Activated CD8-positive, alpha-beta memory T cell treated with anti-CD3 and anti-CD28 coated beads, Interleukin-2, amount 50 U/mL, for 4 hours (primary cell): Measurements from ENCODE around the gene SPATA18.
"Not testable (repeated sequence)": the region's sequence is repeated elsewhere in the genome, so short reads cannot be mapped to it uniquely, and the experiment has no call there.

Experiments used
- DNase-seq: peaks from one replicate; pipeline ENCODE4 v3.0.0-alpha.2; 2020

The SPATA18 gene

DNA sequence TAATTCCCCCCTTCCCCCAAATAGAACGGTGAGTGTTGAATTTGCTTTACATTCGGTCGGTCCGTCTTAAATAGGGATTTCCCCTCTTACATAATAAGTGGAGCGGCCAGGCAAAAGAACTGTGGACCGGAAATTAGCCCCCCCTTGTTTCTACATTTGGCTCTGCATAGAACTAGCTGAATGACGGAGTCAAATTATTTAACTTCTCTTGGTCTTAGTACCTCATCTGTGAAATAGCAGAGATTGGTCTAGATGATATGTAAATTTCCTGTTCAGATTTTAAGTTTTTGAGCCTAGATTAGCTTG lies 1.3 kb downstream of the SPATA18 start:
- no peak for DNase-seq

DNA sequence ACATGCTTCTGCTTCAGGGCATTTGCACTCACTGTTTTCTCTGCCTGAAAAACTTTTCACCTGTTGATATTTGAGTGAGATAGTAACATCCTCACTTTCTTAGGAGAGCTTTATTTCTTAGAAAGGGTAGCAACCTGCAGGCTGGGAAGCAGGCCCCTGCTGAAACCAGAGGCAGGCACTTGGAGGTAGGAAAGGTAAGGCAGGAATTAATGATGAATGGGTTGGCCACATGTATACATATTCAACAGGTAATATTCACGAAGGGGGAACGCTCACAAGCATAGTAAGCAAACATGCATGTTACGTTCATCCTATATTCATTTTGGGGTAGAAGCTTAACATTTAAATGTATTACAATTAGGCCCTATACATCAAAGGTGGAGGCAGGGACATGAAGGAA lies 3.1 kb downstream of the SPATA18 start:
- DNase-seq = no peak

DNA sequence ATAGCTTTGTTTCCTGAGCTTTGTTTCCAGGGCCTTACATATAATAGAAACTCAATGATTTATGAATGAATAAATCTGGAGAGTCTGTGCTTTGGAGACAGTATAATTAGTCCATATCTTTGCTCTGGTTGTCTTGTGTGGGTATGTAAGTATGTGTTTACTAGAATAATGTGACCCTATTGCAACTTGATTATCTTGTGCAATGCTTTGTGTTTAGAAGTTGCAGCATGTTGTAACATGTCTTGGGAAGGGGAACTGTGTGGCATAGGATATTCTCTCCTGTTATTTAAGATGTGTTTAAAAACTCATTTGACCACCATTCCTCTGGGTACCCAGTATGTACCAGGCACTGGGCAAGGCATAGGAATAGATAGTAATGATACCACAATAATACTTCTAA lies 6.1 kb downstream of the SPATA18 start:
- no peak for DNase-seq

DNA sequence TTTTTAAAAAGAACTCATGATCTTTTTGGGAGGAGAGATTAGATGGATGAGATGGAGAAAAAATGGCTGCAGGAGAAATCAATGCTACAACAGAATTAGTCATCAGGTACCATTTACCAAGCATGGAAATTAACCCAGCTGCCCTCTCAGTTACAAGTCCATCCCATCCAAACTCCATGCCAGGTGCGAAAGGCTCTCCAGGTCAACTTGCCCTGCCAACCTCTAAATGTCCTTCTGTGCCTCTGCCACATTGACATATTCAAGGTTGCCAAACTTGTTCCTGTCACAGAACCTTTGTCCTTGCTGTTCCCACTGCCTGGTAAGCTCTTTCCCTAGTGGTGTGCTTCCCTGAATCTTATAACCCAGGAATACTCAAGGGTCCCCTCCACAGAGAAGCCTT lies 7.2 kb downstream of the SPATA18 start:
- no peak for DNase-seq

- no peak for DNase-seq
These were observed 8.3 kb downstream of the SPATA18 start for GRCh38 chr4:52059372-52059771.

- DNase-seq = no peak
These were observed 18.5 kb downstream of the SPATA18 start for GRCh38 chr4:52069571-52069970.

DNA sequence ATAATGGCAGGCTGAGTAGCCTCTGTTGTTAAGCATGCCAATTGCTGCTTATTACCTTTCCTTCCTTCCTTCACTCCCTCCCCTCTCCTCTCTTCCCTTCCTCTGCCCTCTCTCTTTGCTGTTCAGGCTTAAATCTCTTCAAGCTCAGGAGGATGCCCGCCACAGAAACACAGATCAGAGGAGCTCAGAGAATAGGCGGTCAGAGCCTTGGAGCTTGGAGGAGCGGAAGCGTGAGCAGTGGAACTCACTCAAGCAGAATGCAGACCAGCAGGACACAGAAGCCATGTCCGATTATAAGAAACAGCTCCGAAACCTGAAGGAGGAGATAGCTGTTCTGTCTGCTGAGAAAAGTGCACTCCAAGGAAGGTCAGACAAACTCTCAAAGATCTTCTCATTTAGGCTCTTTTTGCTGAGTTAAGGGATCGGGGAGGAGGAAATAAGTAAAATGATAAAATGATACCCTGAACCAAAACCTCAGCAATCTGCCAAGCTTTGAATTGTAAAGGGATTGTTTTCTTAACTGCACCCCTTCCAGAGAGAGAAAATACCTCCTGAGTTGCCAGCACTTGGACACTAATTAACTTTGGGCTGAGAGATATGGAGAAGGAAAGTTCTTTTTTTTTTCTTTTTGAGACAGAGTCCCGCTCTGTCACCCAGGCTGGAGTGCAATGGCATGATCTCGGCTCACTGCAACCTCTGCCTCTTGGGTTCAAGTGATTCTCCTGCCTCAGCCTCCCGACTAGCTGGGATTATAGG lies 20.9 kb downstream of the SPATA18 start:
- DNase-seq = no peak

DNA sequence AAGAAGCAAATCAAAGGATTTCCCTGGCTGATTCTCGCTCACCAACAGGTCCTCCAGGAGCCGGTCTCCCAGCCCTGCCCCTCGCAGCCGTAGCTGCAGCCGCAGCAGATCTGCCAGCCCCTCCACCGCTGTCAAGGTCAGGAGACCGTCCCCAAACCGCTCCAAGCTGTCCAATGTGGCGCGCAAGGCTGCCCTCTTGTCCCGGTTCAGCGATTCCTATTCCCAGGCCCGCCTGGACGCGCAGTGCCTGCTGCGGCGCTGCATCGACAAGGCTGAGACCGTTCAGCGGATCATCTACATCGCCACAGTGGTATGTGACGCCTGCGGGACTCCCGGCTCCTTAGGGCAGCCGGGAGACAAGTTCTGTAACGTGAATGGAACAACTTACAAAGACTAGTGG lies 25.6 kb downstream of the SPATA18 start:
- no peak for DNase-seq

DNA sequence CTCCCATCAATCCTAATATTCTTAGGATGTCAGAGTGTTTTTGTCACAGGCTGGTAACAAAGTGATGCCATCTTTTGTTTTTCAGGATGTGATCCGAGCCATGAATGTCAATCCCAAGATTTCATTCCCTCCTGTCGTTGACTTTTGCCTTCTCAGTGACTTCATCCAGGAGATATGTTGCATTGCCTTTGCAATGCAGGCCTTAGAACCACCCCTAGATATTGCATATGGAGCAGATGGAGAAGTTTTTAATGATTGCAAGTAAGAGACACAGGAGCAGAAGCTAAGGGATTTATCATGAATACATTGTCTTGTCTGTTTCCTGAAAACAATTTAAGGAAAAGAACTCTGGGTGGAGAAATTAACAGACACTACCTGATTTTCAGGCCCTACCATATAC lies 28.6 kb downstream of the SPATA18 start:
- DNase-seq = no peak

DNA sequence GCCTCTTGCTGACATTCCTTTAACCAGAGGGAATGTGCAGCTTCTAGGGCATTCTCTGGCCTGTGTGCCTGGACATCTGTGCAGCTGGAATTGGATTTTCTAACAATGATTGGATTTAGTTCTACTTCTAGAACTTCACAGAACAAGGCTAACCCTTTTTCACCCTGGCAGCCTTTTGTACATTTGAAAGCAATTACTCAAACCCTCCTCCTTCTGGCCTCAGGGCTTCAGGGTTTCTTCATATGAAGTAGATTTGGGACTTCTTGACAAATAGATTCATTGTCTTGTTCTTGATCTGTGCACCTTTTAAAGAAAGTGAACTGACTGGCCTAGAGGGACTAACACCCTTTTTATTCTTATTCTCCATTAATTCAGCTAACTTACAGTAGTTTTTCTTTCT lies 30.1 kb downstream of the SPATA18 start:
- DNase-seq = no peak

DNA sequence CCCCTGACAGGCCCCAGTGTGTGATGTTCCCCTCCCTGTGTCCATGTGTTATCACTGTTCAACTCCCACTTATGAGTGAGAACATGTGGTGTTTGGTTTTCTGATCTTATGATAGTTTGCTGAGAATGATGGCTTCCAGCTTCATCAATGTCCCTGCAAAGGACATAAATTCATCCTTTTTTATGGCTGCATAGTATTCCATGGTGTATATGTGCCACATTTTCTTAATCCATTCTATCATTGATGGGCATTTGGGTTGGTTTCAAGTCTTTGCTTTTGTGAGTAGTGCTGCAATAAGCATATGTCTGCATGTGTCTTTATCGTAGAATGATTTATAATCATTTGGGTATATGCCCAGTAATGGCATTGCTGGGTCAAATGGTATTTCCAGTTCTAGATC lies 35.3 kb downstream of the SPATA18 start:
- not testable (repeated sequence) for DNase-seq

DNA sequence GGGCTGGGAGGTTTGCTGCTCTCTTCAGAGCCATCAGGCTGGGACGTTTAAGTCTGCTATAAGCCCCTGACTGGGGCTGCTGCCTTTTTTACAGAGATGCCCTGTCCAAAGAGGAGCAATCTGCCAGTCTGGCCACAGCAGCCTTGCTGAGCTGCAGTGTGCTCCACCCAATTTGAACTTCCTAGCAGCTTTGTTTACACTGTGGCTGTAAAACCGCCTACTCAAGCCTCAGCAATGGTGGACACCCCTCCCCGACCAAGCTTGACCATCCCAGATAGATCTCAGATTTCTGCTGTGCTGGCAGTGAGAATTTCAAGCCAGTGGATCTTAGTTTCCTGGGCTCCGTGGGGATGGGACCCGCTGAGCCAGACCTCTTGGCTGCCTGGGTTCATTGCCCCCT lies 40.7 kb downstream of the SPATA18 start:
- no peak for DNase-seq

- no peak for DNase-seq
These were observed 42.4 kb downstream of the SPATA18 start for GRCh38 chr4:52093466-52093865.

- no peak for DNase-seq
These were observed 43.5 kb downstream of the SPATA18 start for GRCh38 chr4:52094376-52095145.

- no peak for DNase-seq
These were observed 44.3 kb downstream of the SPATA18 start for GRCh38 chr4:52095374-52095773.

- no peak for DNase-seq
These were observed 44.9 kb downstream of the SPATA18 start for GRCh38 chr4:52096048-52096447.

DNA sequence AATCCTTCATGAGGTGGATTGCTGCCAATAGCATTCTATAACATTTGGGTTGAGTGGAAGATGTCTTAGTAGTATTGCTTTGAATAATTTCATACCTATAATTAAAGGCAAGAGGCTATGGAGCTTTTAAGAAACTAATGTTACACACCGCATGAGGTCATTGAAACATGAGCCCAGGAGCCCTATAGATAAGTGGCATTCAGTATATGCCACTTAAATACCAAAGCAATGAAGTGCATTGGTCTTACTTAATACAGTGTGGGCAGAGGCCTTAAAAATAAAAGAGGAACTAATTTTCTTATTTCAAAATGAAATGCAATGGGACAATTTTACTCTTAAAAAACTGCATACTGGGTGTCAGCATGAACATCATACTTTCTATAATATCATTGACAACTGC lies 47.5 kb downstream of the SPATA18 start:
- no peak for DNase-seq

- no peak for DNase-seq
These were observed 48.9 kb downstream of the SPATA18 start for GRCh38 chr4:52099860-52100461.

DNA sequence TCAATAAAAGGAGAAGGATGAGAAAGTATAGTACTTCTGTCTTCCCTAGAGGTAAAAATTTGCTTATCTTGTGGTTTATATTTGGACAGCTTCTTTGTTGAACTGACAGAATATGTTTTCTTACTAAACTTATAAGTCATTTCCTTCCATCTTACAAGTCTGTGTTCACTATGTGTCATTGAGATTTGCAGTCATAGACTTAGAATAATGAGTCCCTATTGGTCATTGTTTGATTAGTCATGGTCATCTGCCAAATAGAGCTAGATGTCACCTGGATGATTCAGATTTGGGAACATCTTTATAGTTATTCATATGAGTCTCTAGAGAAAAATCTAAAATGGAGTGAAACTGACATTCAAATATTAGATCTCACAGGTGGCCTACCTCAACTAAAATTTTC lies 51.5 kb downstream of the SPATA18 start:
- no peak for DNase-seq

GRCh38 chr4:52103319-52103718 lies 52.2 kb downstream of the SPATA18 start:
- no peak for DNase-seq

GRCh38 chr4:52105276-52105675 lies 54.2 kb downstream of the SPATA18 start:
- DNase-seq = no peak

GRCh38 chr4:52106191-52106590 lies 55.1 kb downstream of the SPATA18 start:
- no peak for DNase-seq

- no peak for DNase-seq
These were observed 55.6 kb downstream of the SPATA18 start for GRCh38 chr4:52106660-52107059.

DNA sequence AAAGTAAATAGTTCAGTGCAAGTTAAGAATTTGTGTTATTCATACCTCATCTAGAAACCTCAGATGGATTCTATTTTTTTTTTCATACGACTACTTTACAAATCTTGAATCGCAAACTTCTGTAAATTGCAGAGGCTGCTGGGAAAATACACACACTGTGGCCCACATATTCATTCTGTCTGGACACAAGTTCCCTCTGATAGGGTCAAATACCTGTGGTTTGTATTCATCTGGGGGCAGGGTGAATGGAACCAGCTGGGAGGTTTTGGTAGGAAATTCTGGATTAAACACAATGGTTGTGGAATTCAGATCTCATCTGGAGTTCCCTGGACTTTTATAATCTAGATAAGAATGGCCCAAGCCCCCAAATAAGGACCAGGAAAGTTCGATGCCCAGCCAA lies 56.2 kb downstream of the SPATA18 start:
- no peak for DNase-seq
